ENCODE data around the gene SSTR5.

The SSTR5 gene

DNA sequence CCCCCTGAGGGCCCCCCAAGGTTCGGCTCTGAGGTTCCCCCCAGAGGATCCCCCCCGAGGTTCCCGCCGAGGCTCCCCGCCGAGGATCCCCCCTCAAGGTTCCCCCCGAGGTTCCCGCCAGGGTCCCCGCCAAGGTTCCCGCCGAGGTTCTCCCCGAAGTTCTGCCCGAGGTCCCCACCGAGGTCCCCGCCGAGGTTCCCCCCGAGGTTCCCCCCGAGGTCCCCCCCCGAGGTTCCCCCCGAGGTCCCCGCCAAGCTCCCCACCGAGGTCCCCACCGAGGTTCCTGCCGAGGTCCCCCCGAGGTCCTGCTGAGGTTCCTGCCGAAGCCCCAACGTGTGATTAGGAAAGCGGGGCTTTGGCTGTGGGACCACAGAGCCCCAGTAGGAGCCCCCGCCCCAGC lies 32.2 kb upstream of the SSTR5 start:
- DNase-seq = no peak

DNA sequence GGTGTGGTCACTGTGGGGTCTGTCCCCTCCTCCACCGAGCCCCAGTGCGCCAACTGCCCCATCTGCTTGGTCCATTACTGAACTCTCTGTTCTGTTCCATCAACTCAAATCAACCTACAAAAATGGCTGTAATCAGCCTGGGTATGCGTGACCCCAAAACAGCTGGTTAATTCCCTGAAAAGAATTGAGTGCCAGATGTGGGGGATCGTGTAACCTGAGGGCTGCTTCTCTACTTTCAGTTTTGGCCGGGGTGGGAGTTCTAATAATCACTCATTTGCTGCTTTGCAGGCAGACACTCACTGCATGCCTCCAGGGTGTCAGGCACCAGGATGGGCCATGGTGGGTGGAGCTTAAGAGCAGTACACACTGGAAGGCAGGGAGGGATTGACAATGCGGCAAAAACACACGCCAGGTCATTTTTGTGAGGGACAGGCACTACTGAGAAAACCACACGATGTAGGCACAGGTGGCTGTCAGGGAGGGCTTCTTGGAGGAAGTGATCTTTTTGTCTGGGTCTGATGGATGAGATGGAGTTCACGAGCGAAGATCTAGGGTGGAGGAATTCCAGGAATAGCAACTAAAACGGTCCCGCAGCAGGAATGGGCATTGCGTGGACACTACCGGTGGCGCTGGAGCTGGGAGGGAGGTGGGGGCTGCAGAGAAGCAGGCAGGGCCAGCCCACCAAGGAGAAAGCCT lies 30.4 kb upstream of the SSTR5 start:
- DNase-seq = no peak

DNA sequence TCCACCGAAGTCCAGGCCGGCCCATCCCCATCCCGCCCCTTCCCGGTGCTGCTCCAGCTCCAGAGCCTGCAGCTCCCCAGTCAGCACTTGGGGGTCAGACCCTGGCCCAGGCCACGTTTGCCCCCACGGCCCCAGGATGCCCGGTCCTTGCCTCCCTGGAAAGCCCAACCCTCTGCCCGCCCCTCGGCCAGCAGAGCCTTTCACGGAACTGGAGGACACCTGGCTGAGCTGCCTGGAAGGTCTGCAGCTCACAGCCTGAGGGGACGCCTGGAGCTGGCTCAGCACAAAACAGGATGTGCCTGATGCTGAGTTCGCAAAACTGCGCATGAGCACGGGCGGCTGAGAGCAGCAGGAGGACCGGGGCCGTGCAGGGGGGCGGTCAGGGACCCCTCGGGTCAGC lies 29.7 kb upstream of the SSTR5 start:
- no peak for DNase-seq

DNA sequence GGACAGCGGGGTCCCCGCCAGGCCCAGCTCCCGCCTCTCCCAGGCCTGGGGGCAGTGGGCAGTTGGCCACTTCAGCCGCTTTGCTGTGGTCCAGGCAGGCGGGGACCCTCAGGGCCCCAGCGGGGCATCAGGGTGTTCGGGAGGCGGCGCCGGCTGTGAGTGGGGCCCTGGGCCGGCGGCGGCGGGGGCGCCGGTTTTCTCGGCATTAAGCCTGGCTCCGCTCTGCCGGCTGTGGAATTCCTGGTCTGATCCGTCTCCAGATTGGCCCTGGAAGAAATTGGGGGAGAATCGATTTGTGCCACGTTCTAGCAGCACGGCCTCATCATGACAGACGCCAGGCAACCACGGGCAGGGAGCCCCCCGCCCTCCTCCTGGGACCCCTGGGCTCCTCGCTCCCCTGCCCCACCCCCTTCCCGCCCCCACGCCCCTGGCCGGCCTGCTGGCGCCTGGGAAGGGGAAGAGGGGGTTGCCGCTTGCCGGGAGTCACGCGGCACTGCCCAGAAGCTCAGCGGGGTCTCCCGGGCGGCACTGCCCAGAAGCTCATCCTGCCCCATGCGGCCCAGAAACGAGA lies 28.6 kb upstream of the SSTR5 start:
- DNase-seq = no peak

DNA sequence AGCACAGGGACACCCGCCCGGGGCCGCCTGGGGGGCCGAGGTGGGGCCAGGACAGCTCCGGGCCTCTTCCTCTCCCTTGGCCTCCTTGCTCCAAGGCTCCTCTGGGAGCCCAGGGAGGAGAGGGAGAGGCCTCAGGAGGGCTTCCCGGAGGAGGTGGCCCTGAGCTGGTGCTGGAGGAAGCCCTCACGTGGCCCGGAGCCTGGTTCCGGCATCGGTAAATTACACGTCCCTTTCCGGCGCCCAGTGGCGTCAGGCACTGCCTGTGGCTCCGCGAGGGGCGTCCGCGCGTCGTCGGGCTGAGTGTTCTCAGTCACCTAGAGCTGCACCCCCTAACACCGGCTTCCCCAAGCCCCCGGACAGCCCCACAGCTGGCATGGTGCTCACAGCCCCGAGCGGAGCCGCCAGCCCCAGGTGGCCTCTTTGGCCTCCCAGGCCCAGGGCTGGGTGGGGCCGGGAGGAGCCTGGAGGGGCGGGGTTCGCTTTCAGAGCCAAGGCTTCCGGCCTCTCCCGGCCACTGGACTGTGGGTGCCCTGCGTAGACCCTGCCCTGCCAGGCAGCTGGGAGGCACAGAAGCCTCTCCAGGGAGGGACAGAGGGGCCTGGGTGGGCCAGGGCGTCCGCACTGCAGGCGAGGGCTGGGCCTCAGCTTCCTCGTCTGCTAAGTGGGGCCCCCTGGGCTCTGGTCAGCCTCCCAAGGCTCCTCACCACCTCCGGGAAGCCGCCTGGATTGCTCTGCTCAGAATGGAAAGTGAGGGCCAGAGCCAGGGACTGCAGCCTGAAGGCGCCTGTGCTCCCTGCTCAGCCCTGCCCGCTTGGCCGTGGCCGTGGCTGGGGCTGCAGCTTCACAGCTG lies 27.9 kb upstream of the SSTR5 start:
- no peak for DNase-seq

DNA sequence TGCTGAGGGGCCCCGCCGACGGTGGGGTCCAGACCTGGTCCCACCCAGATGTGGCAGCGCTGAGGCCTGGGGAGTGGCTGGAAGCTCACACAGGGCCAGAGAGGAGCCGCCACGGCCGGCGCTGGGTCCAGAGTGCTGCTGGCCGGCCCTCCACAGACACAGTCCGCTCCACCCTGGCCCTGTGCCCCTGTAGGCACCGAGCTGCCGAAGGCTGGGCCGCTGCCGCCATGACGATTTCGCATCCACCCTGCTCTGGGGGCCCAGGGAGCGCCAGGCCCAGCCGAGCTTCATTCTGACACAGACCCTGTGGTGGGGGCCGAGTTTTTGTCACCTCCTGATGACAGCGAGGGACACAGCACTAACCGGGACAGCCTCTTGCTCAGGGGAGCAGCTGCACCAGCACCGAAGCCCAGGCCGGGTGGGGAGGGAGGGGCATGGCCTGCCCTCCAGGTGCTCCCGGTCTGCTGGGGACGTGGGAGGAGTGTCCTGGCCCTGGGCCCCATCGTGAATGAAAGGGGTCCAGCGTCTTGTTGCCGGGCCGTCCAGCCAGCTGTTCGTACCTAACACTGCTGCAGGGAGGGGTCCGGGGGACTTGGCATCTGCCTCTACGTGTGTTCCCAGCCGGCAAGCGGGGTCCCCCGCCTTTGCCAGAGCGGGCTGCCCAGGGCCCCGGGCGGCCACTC lies 27.1 kb upstream of the SSTR5 start:
- no peak for DNase-seq

DNA sequence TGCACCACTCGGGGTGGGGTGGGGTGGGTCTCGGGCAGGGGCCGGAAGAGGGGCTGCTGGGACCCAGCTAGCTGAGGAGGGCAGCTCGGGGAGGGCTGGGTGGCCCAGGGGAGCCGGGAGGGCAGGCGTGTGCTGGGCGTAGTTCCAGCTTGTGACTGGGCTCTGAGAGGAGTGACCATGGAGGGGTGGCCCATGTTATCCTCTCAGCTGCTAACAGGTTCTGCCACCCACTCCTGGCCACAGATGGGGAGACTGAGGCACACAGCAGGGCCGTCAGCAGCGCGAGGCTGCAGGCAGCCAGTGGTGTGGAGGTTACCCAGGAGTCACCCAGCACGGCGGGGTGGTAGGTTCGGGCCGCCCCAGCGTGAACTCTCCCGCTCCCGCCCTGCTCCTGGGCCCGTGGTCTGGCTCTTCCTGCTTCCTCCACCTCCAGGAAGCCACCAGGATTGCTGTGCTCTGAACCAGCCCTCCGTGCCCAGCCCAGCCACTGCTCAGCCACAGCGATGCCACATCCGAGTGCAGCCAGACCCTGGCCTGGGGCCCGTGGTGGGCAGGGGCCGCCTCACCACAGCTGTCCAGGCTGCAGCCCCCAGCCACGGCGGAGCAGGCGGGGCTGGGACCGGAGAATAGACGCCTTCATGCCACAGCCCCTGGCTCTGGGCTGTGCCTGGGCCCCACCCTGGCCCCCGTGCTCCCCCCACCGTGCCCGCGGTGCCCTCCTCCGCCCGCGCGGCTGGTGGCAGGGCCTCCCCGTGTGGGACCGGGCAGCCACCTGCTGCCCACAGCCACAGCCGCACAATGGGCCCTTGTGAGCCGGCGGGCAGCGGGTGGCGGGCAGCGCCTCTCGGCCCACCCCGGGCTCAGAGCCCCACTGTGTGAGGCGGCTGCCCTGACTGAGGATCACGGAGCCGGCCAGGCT lies 26.3 kb upstream of the SSTR5 start:
- DNase-seq = no peak

DNA sequence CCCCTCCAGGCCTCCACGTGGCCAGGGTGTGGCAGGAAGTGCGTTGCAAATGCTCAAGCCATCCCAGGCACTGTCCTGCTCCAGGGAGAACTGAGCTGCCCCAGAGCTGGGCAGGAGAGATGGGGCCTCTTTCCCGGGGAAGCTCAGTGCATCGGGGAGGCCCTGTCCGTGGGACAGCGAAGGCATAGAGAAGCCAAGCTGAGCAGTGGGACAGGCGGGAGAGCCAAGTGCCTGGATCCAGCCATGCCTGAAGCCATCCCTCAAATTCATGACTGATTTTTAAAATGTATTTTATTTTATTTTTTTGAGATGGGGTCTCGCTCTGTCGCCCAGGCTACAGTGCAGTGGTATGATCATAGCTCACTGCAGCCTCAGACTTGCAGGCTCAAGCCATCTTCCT lies 25.4 kb upstream of the SSTR5 start:
- DNase-seq = no peak

DNA sequence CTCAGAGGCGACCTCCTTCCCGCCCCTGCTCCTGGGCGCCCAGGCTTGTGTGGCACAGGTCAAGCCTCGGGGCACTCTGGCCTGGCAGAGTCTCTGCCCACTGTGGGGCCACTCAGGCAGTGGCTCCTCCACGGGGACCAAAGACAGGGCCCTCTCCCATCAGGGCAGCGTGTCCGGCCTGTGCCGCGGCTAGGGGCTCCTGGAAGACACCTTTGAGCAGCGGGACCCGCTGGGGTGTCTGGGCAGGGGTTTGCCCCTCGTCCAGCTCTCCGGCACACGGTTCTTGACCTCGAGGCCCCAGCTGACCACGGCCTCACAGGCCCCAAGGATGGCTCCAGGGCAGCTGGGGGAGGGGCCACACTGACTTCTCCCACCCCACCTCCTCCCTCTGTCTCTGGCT lies 24.7 kb upstream of the SSTR5 start:
- no peak for DNase-seq

DNA sequence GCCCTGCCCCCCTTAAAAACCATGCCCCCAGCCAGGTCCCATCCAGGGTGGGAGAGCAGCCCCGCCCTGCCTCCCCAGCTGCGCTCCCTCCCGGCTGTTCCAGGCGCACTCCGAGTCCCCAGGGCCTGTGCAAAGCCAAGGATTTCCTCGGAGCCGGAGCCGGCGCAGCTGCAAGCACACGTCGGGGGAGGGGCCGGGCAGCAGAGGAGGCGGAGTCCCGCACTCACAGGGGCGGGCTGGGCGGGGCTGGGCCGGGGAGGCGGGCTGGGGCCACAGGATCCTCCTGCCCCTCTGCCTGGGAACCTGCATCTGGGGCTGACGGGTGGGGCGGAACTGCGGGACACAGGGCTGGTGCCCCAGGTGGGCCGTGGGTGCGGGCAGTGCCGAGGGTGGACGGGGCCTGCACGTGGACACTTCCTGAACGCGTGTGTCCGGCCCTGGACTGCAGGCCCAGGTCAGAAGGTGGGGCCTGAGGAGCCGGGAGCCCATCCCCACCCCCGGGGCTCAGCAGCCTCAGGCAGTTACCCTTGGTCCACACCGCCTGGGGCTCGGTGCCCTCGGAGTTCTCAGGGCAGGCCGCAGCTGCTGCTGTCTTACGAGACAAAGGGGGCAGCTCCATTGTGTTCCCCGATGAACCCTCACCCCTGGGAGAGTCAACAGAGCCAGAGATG lies 24.0 kb upstream of the SSTR5 start:
- no peak for DNase-seq

DNA sequence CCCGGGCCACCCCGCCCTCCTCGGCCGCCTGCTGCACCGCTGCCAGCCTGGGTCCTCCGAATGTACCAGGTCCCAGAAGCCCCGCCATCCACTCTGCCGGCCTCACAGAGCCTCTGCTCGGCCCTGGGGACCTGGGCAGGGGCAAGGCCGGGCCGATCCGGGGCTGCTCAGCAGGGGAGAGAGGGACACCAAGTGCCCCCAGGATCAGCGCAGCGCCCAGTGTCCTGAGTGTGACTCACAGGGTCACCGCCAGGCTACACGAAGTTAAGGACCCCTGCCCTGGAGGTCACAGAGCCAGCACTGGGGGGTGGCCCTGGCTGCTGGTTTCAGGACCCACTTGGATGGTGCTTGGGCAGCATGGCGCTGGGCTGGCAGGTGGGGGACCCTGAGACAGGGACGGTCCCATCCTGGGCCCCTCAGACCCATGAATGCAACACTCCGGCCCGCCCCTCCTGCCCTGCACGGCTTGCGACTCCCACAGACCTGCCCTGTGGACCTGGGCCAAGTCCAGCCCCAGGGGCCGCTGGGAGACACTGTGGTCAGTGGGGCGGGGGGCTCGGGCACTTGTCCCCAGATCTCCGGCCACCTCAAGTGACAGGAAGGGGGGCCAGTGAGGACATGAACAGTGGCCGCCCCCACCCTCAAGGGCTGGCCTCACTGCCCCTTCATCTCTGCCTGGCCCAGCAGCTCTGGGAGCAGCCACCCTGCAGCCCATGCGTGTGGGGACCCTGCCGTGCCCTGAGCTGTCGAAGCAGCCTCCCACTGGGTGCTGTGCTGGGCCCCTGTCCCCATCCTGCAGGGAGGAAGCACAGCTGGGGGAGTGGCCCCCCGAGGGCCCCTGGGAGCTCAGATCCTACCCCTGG lies 23.2 kb upstream of the SSTR5 start:
- no peak for DNase-seq

DNA sequence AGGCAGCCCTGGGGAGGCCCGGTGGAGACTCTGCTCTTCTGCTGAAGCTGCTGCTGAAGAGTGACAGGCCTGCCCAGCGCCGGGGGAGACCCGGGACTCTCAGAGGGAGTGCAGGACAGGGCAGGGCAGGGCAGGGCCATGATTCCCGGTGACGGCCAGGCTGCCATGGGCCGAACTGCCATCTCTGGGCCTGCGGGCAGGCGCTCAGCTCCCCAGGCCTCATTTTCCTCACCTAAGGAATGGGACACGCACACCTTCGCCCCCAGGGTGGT lies 22.6 kb upstream of the SSTR5 start:
- DNase-seq = no peak

DNA sequence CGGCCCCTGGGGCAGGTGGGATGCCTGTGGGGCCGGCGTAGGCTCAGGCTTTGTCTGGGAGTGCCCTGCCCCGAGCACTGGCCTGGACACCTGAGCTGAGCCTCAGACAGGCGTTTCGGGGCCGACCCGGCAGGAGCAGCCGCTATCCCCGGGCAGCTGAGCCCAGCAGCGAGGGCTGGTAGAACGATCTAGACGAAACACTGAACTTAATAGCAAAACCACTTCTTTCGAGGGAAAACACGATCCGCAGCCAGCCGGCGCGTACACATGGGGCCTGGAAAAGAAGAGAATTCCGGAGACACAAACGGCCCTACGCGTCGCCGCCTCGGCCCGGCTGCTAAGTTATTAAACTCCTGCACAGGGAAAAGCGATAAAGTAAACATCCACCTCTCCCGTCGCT lies 22.0 kb upstream of the SSTR5 start:
- DNase-seq = no peak

DNA sequence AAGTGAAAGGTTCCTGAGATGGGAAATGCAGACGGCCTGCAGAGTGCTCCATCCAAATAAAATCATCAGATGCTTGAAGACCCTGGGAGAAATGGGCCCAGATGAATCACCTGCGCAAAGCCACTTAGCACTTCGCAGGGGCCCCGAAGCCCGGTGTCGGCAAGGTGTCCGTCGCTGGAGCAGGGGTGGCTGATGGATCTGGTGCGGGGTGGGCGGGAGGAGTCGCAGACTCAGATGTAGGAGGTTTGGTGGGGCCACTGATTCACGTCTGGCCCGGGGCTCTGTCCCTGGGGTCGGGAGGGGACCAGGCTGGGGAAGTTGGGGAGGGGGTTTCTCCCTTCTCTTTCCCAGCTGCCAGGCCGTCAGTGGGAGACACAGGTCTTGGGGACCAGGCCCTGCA lies 21.6 kb upstream of the SSTR5 start:
- no peak for DNase-seq

DNA sequence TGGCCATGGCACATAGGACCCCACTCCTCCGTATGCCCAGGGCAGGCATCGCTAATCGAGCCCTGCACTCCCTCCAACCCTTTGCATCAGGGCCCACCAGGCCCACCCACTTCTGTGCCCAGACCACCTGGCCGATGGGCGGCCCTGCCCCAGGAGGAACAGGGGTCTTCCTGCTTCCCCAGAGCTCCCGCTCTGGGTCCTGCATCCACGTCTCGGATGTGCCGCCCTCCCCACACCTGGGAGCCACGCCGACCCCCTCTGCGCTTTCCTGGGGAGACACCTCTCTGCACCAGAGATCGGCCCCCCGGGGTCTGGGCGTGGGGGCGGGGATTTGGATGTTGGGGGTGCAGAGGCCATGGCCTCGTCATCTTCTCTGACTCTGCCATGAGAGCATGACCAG lies 21.1 kb upstream of the SSTR5 start:
- DNase-seq = no peak

DNA sequence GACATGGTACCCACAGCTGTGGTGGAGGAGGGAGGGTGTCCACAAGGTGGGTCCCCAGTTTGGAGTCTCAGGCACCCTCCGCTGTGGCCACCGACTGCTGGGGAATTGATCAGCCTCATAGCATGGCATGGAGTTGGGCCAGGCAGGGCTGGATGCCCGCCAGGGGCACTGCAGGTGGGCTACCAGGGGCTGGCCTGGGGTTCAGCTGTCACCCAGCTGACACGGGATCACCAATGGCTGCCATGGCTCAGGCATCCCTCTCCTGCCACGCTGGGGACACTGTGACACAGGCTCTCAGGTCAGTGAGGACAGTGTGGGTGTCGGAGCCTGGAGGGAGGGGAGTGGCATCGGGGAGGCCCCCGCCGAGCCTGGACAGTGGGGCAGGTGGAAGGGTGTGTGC lies 19.8 kb upstream of the SSTR5 start:
- no peak for DNase-seq

DNA sequence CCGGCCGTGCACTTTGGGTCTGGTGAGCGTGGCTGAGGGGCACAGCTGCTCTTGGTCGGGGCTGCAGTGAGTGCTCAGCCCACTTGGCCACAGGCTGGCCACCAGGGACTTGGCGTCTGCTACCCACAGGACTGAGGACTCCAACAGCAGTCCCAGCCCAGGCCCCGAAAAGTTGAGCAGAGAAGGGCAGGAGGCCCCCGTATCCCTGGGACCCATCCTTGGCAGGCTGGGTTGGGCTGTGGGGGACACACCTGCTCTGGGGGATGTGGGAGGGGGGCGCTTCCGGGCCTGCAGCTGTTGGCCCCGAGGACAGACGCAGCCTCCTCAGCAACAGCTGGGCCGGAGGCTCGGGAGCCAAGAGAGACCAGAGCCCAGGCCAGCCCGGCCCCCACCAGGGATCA lies 19.4 kb upstream of the SSTR5 start:
- DNase-seq = no peak

DNA sequence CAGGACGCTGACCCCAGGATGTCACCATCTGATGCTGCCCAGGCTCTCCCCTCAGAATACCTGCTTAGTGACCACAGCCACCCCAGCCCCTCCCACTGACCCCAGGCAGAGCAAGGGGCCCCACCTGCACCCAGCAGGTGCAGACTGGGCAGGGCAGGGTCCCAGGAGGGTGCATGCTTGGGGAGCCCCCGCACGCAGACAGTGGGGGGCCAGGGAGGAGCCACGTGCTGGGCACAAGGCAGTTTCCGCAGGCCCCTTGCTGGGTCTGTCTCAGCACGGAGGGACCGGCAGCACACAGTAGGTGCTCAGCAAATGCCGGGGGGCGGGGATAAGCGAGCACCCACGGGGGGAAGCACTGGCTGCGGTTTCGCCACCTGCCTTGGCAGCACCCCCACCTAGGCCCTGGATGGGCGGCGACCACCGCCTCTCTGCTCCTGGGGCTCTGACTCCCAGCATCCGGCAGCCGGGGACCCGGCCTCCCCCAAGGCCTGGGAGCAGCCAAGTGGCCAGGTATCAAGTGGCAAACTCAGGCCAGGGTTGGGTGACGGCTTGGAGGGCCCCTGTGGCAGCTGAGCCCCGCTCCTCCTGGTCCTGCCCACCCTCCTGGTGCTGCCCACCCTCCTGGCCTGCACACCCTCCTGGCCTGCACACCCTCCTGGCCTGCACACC lies 18.7 kb upstream of the SSTR5 start:
- DNase-seq = no peak

DNA sequence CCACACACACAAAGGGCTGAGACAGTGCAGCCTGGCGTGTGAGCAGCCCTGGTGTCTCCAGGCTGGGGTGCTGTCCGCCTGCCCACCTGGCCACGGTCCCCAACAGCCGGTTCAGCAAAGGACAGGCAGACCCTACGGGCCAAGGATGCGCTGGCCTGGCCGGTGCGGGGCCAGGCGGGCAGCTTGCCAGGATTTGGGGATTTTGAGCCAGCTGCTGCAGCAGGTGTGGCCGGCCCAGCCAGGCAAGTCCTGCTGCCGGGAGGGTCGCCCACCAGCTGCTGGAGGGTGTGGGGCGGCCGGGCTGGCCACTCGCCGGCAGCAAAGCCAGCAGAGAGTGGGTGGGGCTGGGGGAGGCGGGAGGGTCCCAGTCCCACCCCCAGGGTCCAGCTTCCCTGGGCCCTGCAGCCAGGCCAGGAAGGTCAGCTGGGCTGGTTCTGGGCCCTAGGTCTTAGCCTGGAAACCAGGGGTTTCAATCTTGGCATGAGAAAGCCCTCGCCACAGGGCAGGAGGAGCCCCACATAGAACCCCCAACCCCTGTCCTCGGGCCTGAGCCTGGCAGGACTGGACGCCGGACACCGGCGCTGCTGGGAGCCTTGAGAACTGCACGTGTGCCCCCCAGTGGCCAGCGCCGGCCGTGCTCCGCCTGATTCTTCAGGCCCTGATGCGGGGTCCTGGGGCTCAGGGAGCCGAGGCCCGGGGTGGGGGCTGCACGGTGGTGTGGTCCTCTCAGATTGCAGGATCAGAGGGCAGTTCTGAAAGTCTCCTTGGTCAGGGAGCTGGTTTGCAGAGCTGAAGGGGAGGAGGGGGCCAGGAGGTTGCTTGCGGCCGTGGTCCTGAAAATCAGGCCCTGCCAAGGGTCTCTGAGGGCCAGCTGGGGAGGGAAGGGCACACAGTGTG lies 17.6 kb upstream of the SSTR5 start:
- peak; percentile 74 for DNase-seq

DNA sequence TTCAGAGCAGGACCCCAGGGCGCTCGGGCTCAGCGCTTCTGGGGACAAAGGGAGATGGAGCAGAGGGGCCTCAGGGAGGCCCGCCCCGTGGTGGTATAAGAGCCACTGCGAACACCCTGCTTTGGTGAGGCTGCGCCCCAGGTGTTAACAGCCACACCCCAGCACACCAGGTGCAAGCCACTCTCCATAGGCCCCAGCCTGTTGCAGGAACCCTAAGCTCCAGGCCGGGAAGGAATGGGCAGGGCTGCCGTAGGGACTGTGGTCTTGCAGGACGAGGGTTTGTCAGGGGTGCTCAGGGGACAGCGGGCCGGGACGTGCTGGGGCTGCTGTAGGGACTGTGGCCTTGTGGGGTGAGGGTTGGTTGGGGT lies 17.0 kb upstream of the SSTR5 start:
- no peak for DNase-seq
